Stimulated activated CD4-positive, alpha-beta T cell treated with anti-CD3 and anti-CD28 coated beads, Interleukin-4, amount 100 ng/mL, for 24 hours (primary cell): ENCODE data around the gene SKP2.

Source experiments
- DNase-seq: peaks from one replicate; pipeline ENCODE4 v3.0.0-alpha.2; 2020

Gene SKP2

GRCh38 chr5:36202521-36202961, 50.6 kb downstream of the SKP2 start:
- DNase-seq, result no peak

DNA sequence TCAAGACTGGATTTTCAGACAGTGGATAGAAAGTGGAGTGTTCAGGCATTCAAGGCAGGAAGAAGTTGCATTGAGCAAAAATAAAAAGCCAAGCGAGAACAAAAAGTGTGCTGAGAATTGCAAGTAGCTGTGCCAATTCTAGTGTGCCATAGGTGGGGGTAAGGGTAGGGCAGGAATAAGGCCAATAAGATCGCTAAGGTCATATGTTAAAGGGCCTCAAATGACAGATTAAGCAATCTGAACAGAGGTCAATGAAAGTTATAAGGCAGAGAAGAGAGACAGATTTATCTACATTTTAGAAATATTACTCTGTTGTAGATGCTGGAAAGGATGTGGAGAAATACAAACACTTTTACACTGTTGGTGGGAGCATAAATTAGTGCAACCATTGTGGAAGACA, 53.4 kb downstream of the SKP2 start:
- DNase-seq, result no peak

- DNase-seq, result no peak
These were observed 55.0 kb downstream of the SKP2 start for GRCh38 chr5:36206913-36207312.

DNA sequence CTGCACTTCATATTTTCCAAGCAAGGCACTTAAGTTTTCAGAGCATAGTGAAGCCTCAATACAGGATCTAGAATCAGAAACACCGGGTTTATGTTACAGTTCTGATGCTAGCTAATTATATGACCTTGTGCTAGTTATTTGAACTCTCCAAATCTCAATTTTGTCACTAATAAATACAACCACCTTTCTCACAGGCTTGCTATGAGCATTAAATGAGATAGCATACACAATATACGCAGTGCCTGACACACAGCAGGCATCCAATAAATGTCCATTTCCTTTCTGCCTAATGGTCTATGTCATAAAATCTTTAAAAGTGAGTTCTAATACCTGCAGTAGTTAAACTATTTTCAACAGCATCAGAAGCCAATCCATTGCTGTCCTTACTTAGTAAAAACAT, 56.9 kb downstream of the SKP2 start:
- no peak for DNase-seq

GRCh38 chr5:36209664-36210063, 57.8 kb downstream of the SKP2 start:
- DNase-seq, result no peak

DNA sequence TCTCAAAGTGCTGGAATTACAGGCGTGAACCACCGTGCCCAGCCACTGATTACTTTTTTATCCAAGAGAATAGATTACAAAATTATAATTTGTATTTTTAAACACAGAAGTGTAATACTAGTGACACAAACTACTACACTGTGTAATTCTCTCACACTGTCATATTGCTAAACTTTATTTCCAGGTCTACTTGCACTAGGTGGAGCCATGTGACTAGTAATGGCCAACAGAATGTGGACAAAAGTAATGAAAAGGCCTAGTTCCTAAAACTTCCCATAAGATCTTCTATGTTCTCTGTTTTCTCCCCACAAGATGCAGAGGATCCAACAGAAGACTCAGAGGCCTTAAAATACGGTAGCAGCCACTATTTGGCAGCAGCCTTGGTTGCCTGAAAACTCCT, 62.5 kb downstream of the SKP2 start:
- DNase-seq, result no peak

- DNase-seq, result no peak
These were observed 64.0 kb downstream of the SKP2 start for GRCh38 chr5:36215910-36216309.

- DNase-seq, result no peak
These were observed 65.7 kb downstream of the SKP2 start for GRCh38 chr5:36217567-36217966.

- no peak for DNase-seq
These were observed 66.1 kb downstream of the SKP2 start for GRCh38 chr5:36217988-36218387.

- DNase-seq, result no peak
These were observed 70.7 kb downstream of the SKP2 start for GRCh38 chr5:36222620-36223019.

GRCh38 chr5:36227046-36227445, 75.1 kb downstream of the SKP2 start:
- DNase-seq, result no peak

- DNase-seq, result no peak
These were observed 76.6 kb downstream of the SKP2 start for GRCh38 chr5:36228505-36228904.

DNA sequence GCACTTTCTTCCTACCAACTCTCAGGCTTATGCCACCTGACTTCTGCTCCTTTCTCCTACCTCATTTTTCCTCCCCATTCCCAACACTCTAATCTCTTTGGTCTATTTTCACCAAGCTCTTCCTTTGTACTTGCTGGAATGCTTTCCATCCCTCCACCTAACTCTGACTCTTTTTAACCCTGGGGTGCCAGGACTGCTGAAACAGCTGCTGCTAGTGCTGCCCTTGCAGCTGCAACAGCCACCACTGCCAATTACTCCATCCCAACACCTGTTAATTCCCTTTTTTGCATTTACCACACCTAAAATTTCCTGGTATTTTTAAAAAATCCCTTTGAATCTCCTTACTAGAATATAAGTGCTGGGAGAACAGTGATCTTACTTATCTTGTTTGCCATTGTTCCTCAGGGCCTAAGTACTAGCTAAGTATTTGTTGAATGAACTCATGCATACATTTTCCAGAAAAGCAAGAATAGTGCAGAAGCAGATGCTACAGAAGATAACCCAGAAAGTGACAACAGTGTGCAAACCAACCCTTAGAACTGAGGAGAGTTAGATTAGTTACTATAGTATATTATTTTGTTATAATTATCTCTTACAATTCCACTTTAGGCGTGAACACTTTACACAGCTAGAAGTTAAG, 78.4 kb downstream of the SKP2 start:
- DNase-seq, result no peak

DNA sequence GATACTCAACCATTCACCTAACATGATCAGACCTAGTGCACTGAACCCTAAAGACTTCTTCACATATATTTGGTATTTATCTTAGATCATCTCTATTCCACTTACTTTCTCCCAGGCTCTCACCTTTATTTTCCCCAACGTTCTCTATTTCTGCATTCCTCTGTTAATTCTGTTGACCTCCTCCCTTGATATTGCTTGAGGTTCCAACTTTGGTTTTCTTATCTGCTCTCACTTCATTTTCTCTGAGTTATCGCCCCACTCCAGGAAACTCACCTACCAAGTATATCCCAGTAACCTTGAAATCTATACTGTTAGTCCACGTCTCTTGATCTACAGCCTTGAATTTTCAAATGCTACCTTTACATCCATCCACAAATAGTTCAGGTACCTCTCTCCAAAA, 80.6 kb downstream of the SKP2 start:
- no peak for DNase-seq
